ENCODE data around the gene PEX11B. TPM values are rescaled to one million over a fixed set of nuclear protein-coding genes. Genes with fewer than 3 reads are reported as not detected.

Gene PEX11B
- total and polyA plus RNA-seq, 2 of the 8 experiments (the other 6 are each of a cell fraction or from before 2014, with no cell fraction given): 9.1 to 15.1 TPM

GRCh38 chr1:145918992-145919939 is 749 bp upstream of the PEX11B start (continued):
- TF ChIP-seq HDAC6 (IDR thresholded peaks at IDR 0.05; ENCODE audit: low read depth, low read length) (no peak), JUND (IDR thresholded peaks at IDR 0.05; ENCODE audit: low read length) (no peak), RXRA (IDR thresholded peaks at IDR 0.05; ENCODE audit: insufficient read depth, low read depth, low read length) (no peak), SAP30 (IDR thresholded peaks at IDR 0.05; ENCODE audit: insufficient read depth, insufficient replicate concordance, low read length) (no peak), TAF1 (IDR thresholded peaks at IDR 0.05; ENCODE audit: low read depth, low read length) (peak; percentile 30; the same call in 1 of the 2 replicates), PHF8 (conservative IDR thresholded peaks at IDR 0.05; ENCODE audit: low read depth, low read length) (no peak), SIN3A (conservative IDR thresholded peaks at IDR 0.05 in 1 of 2, IDR thresholded peaks at IDR 0.05 in 1 of 2; ENCODE audit: low read depth in 1 of 2, low read length in 2 of 2) (peak; percentile 1 to 10; a peak in 1 of 4 replicates), TEAD4 (IDR thresholded peaks at IDR 0.05; ENCODE audit: low read depth, low read length) (no peak), KDM4A (IDR thresholded peaks at IDR 0.05; ENCODE audit: low read depth, low read length, severe bottlenecking) (no peak), POU5F1 (IDR thresholded peaks at IDR 0.05; ENCODE audit: low read depth, low read length) (no peak), POLR2A (IDR thresholded peaks at IDR 0.05; ENCODE audit: control extremely low read depth in 1 of 2, low read depth in 2 of 2, low read length in 2 of 2) (0 out of 3 replicates have a peak, but pooled peaks of 1 of the 2 experiments have one; percentile 26), BRCA1 (IDR thresholded peaks at IDR 0.05; ENCODE audit: low read depth, low read length) (no peak), TBP (IDR thresholded peaks at IDR 0.05; ENCODE audit: low read depth, low read length) (no peak), NANOG (IDR thresholded peaks at IDR 0.05; ENCODE audit: insufficient read depth, low read depth, low read length, poor library complexity, severe bottlenecking) (no peak)
